ENCODE results near the gene ENTHD1.

DNA sequence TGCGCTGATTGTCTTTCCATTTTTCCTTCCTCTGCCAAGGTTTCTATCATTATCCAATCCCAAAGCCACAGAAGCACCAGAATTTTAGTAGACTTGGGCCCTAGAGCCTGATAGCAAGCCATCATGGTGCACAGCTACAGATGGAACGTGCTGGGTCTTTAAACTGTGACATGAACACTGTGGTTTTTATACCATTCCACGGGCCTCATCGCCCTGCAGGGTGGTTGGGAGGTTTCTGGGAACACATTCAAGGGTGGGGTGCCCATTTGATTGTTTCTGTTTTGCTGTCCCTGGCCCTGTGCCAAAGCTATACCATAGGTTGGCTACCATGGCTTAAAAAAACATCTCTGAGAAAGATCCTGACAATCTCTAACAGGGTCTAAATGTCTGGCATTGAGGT, 171.1 kb downstream of the ENTHD1 start:
- TF ChIP-seq POLR2AphosphoS5 (IDR thresholded peaks at IDR 0.05; ENCODE audit: low read depth, low read length) (no peak), POLR2A (IDR thresholded peaks at IDR 0.05; ENCODE audit: low read depth, low read length) (no peak), TAF1 (IDR thresholded peaks at IDR 0.05; ENCODE audit: borderline replicate concordance, low read depth, low read length) (no peak)
